HEK293 (cell line): Measurements from ENCODE around the gene ATP2A3.

ENCODE experiments used
- CTCF ChIP-seq: fragments of 450-650 bp; formaldehyde crosslinking; IDR thresholded peaks from 2 replicates; pipeline ENCODE4 v1.5.1; 2016; ENCODE audit warnings: missing biosample characterization, missing genetic modification characterization
- KLF16 ChIP-seq: fragments of 450-650 bp; formaldehyde crosslinking; IDR thresholded peaks from 2 replicates; pipeline ENCODE4 v1.5.1; 2017; ENCODE audit warnings: missing biosample characterization, missing genetic modification characterization
- ZNF274 ChIP-seq, 2 experiments: fragments of 200-500 bp in 1 of 2; fragments of 450-650 bp in 1 of 2; sonication (Bioruptor generic) in 1 of 2; formaldehyde crosslinking in 1 of 2; IDR thresholded peaks; 2 replicates each; pipeline versions ENCODE4 v1.5.1 to v1.6.1; 2014 to 2016; ENCODE audit warnings: borderline replicate concordance in 1 of 2, inconsistent platforms in 1 of 2, low read length in 1 of 2, missing biosample characterization in 1 of 2, missing genetic modification characterization in 1 of 2
- TF ChIP-seq, protein P1 (sequence below): fragments of 450-650 bp; formaldehyde crosslinking; IDR thresholded peaks from 2 replicates; pipeline ENCODE4 v1.5.1; 2016; ENCODE audit warnings: missing biosample characterization, missing genetic modification characterization

DNA sequence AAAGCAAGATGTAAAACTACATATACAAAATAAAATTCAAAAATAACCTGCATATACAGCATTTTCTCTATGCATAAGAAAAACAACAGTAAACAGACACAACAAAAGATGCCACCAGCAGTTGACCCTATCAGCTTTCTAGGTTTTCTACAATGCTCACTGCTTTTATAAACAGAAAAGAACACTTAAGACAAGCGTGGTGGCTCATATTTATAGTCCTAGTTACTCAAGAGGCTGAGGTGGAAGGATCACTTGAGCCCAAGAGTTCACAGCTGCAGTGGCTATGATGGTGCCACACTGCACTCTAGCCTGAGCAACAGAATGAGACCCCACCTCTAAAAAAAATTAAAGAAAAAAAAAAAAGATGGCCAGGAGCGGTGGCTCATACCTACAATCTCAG, 46.5 kb upstream of the ATP2A3 start:
- no peak for TF ChIP-seq KLF16 (tag by site-specific recombination)
- TF ChIP-seq, protein P1, sequence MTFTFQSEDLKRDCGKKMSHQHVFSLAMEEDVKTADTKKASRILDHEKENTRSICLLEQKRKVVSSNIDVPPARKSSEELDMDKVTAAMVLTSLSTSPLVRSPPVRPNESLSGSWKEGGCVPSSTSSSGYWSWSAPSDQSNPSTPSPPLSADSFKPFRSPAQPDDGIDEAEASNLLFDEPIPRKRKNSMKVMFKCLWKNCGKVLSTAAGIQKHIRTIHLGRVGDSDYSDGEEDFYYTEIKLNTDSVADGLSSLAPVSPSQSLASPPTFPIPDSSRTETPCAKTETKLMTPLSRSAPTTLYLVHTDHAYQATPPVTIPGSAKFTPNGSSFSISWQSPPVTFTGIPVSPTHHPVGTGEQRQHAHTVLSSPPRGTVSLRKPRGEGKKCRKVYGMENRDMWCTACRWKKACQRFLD (tag by site-specific recombination) = no peak
- TF ChIP-seq ZNF274 (IDR thresholded peaks at IDR 0.05; ENCODE audit: low read length) = no peak
- no peak for TF ChIP-seq ZNF274 (tag by site-specific recombination; IDR thresholded peaks at IDR 0.05; ENCODE audit: borderline replicate concordance)
- TF ChIP-seq CTCF (tag by site-specific recombination) = no peak
